RPMI8226 (cell line): ENCODE data around the gene PAMR1.

Source experiments
- DNase-seq: peaks from one replicate; pipeline ENCODE4 v3.0.0-alpha.2; 2015

The PAMR1 gene

GRCh38 chr11:35394941-35395340, 130.5 kb downstream of the PAMR1 start:
- no peak for DNase-seq

GRCh38 chr11:35393098-35393497, 132.3 kb downstream of the PAMR1 start:
- DNase-seq = no peak

GRCh38 chr11:35391922-35392688, 133.3 kb downstream of the PAMR1 start:
- peak; percentile 60 for DNase-seq

GRCh38 chr11:35390737-35391682, 134.4 kb downstream of the PAMR1 start:
- DNase-seq = peak; percentile 67

- DNase-seq = no peak
Observed at GRCh38 chr11:35389897-35390465, 135.4 kb downstream of the PAMR1 start.

- no peak for DNase-seq
Observed at GRCh38 chr11:35389112-35389511, 136.3 kb downstream of the PAMR1 start.

GRCh38 chr11:35388061-35388460, 137.4 kb downstream of the PAMR1 start:
- DNase-seq = no peak

GRCh38 chr11:35387111-35387982, 138.1 kb downstream of the PAMR1 start:
- DNase-seq = no peak

- DNase-seq = no peak
Observed at GRCh38 chr11:35383953-35384352, 141.5 kb downstream of the PAMR1 start.
